Esophagus squamous epithelium (tissue), 5 donors: ENCODE measurements around the gene LAT. TPM values are rescaled to one million over a fixed set of nuclear protein-coding genes. Genes with fewer than 3 reads are reported as not detected.
"Not testable (repeated sequence)": the region's sequence is repeated elsewhere in the genome, so short reads cannot be mapped to it uniquely, and the experiment has no call there.

ENCODE experiments used
- DNase-seq: peaks from one replicate; lab custom pipeline; 2025; lab: John Stamatoyannopoulos, UW
- H3K27ac ChIP-seq, 4 donors: fragments of 200-600 bp; sonication (generic); one replicate each; pipeline ENCODE4 v1.5.1; 2016 to 2019; ENCODE audit warnings: mild to moderate bottlenecking in 1 of 4
- H3K27me3 ChIP-seq, 4 donors: fragments of 200-600 bp; sonication (generic); 1 replicate in 3 of 4; 2 replicates in 1 of 4; pipeline versions ENCODE4 v1.5.1 to v1.6.0; 2017 to 2021; ENCODE audit warnings: antibody characterized with exemption in 1 of 4
- H3K36me3 ChIP-seq, 3 donors: fragments of 200-600 bp; sonication (generic); one replicate each; pipeline ENCODE4 v1.5.1; 2016 to 2019
- H3K4me1 ChIP-seq, 3 donors: fragments of 200-600 bp; sonication (generic); one replicate each; pipeline ENCODE4 v1.5.1; 2017 to 2019
- H3K4me3 ChIP-seq, 4 donors: fragments of 200-600 bp; sonication (generic); 1 replicate in 3 of 4; 2 replicates in 1 of 4; pipeline ENCODE4 v1.5.1; 2016 to 2019; ENCODE audit warnings: mild to moderate bottlenecking in 2 of 4, moderate library complexity in 1 of 4
- H3K9me3 ChIP-seq, 3 donors: fragments of 200-600 bp; sonication (generic); one replicate each; pipeline ENCODE4 v1.5.1; 2016 to 2019
- CTCF ChIP-seq, 6 experiments: fragments of 450-650 bp in 4 of 6; fragments of 200-600 bp in 2 of 6; sonication (generic) in 2 of 6; IDR thresholded peaks; one replicate each; pipeline ENCODE4 v1.5.1; 2016 to 2019; ENCODE audit warnings: antibody characterized with exemption in 6 of 6, mild to moderate bottlenecking in 4 of 6, moderate library complexity in 4 of 6
- POLR2A ChIP-seq, 4 donors: fragments of 450-650 bp; IDR thresholded peaks; one replicate each; pipeline ENCODE4 v1.6.1; 2017; ENCODE audit warnings: antibody characterized with exemption in 4 of 4, mild to moderate bottlenecking in 4 of 4, moderate library complexity in 3 of 4
- WGBS, 2 donors: methylation state at CpG; one replicate each; pipeline ENCODE4 v1.1.5; 2018; 5-methylcytosine and 5-hydroxymethylcytosine counted together
- intact Hi-C: fragments of 100-400 bp; cut with DNase I; formaldehyde crosslinking; loops from one replicate; pipeline ENCODE4 v1.15.0; 2022
- total RNA-seq, 4 donors: library from RNA; depleted of rRNA; stranded (reverse); fragments of >200 nt; gene quantifications; one replicate each; pipeline ENCODE4 v1.1.0, GENCODE V29; 2016
- donor health status: DM: yes; HTN: yes; CAD: no.

The LAT gene
- total RNA-seq, 4 donors from 2014 or later: 0.76 to 7.4 (median 2.5) TPM

- DNase-seq: no peak
- no peak overlapping the region for H3K4me3 ChIP-seq
- H3K27me3 ChIP-seq: no peaks in the 10 kb centered on the region
- TF ChIP-seq POLR2A (IDR thresholded peaks at IDR 0.05) (no peak), CTCF (IDR thresholded peaks at IDR 0.05) (no peak)
- WGBS, 2 donors: 55 to 70% methylated on average over 2 to 4 of the region's 8 CpGs
- intact Hi-C loops: no loop called here
- peaks cover 0 to 8% (median 4%) of the 10 kb centered on the region in 3 donors for H3K9me3 ChIP-seq
- no peak overlapping the region for H3K27ac ChIP-seq
- H3K4me1 ChIP-seq: no peaks in the 10 kb centered on the region
- peaks cover 0 to 40% (median 8%) of the 10 kb centered on the region in 3 donors for H3K36me3 ChIP-seq
Measured at GRCh38 chr16:28991687-28992086, 6.8 kb downstream of the LAT start.

- H3K9me3 ChIP-seq: no peaks in the 10 kb centered on the region
- H3K4me3 ChIP-seq: no peak overlapping the region
- H3K36me3 ChIP-seq: peaks cover 0 to 32% (median 0%) of the 10 kb centered on the region in 3 donors
- H3K27ac ChIP-seq: no peak overlapping the region
- WGBS, 2 donors: 91 to 92% methylated on average over 8 to 9 of the region's 10 CpGs
- H3K27me3 ChIP-seq: no peaks in the 10 kb centered on the region
- intact Hi-C loops: no loop called here
- TF ChIP-seq CTCF (IDR thresholded peaks at IDR 0.05) (no peak), POLR2A (IDR thresholded peaks at IDR 0.05) (no peak)
- H3K4me1 ChIP-seq: no peaks in the 10 kb centered on the region
- DNase-seq: no peak
Measured at GRCh38 chr16:28992496-28992895, 7.6 kb downstream of the LAT start.

- H3K36me3 ChIP-seq: no peaks in the 10 kb centered on the region
- no peak for DNase-seq
- no peak overlapping the region for H3K27ac ChIP-seq
- TF ChIP-seq CTCF (IDR thresholded peaks at IDR 0.05) (no peak), POLR2A (IDR thresholded peaks at IDR 0.05) (no peak)
- no peaks in the 10 kb centered on the region for H3K27me3 ChIP-seq
- intact Hi-C loops: no loop called here
- WGBS, 2 donors: 63 to 74% methylated on average over 3 of the region's 3 CpGs
- no peak overlapping the region for H3K4me3 ChIP-seq
- H3K4me1 ChIP-seq: no peaks in the 10 kb centered on the region
- no peaks in the 10 kb centered on the region for H3K9me3 ChIP-seq
Measured at GRCh38 chr16:28998837-28999236, 14.0 kb downstream of the LAT start.

GRCh38 chr16:28999577-28999976, 14.7 kb downstream of the LAT start:
- 78 to 79% methylated on average over 4 of the region's 4 CpGs for WGBS, 2 donors
- intact Hi-C loops: no loop called here
- Histone ChIP-seq H3K27me3 (no peaks in the 10 kb centered on the region), H3K9me3 (no peaks in the 10 kb centered on the region), H3K36me3 (no peaks in the 10 kb centered on the region), H3K4me1 (no peaks in the 10 kb centered on the region), H3K27ac (no peak overlapping the region), H3K4me3 (no peak overlapping the region)
- DNase-seq: no peak
- no peak for TF ChIP-seq POLR2A (IDR thresholded peaks at IDR 0.05)
- no peak for TF ChIP-seq CTCF (IDR thresholded peaks at IDR 0.05)

- H3K4me1 ChIP-seq: no peaks in the 10 kb centered on the region
- WGBS, 2 donors: 80 to 90% methylated on average over 2 of the region's 2 CpGs
- no peak for TF ChIP-seq POLR2A (IDR thresholded peaks at IDR 0.05)
- TF ChIP-seq CTCF (IDR thresholded peaks at IDR 0.05): no peak
Measured at GRCh38 chr16:29000019-29000418, 15.2 kb downstream of the LAT start.

GRCh38 chr16:29004496-29005139, 19.8 kb downstream of the LAT start:
- H3K27me3 ChIP-seq, DNase-seq, H3K27ac ChIP-seq, intact Hi-C loops, H3K36me3 ChIP-seq, H3K4me1 ChIP-seq, H3K4me3 ChIP-seq, H3K9me3 ChIP-seq: not testable (repeated sequence)
- 55 to 61% methylated on average over 5 of the region's 9 CpGs for WGBS, 2 donors

More at GRCh38 chr16:29000019-29000418, 15.2 kb downstream of the LAT start:
- H3K27me3 ChIP-seq: no peaks in the 10 kb centered on the region
- H3K4me3 ChIP-seq: no peak overlapping the region
- H3K9me3 ChIP-seq: no peaks in the 10 kb centered on the region
- no peak overlapping the region for H3K27ac ChIP-seq
- intact Hi-C loops: no loop called here
- DNase-seq: no peak
- no peaks in the 10 kb centered on the region for H3K36me3 ChIP-seq
